GM19240 (cell line): ENCODE data around the gene STOML2.

Experiments
- DNase-seq: peaks from one replicate; pipeline ENCODE4 v3.0.0; 2011; ENCODE audit warnings: low spot score; ENCODE audit not compliant: insufficient read length

Gene STOML2

GRCh38 chr9:35072461-35073278, 30.3 kb downstream of the STOML2 start, which contains the start of gene VCP:
Gene VCP (minus strand): TSS chr9:35072625. CDS start chr9:35072353, 272 bp downstream.
- DNase-seq, result peak; percentile 88

DNA sequence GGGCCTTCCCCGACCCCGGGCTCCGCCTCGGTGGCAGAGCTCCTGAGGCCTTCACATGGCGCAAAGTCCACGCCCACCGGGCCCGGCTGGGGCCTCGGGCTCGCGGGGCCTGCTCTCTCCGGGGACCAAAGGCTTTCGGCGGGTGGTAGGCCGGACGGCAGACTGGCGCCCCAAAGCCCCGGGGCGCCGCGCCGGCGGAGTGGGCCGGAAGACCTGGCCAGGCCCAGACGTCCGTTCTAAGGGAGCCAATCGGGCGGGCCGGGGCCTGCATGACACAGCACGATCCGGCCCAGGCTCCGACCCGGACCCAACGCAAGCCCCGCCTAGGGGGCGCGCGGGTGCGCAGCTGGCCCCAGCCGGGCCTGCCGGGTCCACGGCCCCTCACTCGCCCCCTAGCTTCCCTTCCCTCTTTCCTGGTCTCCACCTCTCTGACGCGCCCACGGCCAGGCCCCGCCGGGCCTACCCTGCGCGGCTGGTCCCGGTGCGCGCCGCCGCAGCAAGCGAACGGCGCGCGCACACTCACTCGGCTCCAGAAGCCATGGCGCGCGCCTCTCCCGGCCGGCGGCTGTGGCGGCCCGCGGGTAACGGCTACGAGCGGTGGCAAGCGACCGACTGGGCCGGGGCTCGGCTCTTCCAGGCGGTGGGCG, 31.0 kb downstream of the STOML2 start:
- peak; percentile 50 for DNase-seq

GRCh38 chr9:35070823-35071813, 31.8 kb downstream of the STOML2 start:
- DNase-seq, result no peak

DNA sequence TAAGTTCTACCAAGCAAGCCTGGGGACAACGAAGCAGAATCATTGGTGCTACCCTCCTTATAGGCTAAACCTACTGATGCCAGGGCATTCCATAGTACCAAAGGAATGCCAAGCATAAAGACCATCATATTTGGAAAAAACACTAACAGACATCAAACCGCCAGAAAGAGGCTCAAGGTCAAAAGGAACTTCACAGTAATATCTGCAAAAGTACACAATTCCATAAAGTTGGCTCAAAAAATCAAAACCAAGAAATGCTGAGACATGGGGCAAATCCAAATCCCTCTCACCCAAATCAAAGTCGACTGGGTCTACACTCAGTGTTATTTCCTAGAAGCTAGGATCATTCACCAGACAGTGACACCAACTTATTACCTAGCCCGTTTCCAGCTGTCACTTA, 33.9 kb downstream of the STOML2 start:
- no peak for DNase-seq

- no peak for DNase-seq
Measured at GRCh38 chr9:35067056-35067455, 35.9 kb downstream of the STOML2 start.

DNA sequence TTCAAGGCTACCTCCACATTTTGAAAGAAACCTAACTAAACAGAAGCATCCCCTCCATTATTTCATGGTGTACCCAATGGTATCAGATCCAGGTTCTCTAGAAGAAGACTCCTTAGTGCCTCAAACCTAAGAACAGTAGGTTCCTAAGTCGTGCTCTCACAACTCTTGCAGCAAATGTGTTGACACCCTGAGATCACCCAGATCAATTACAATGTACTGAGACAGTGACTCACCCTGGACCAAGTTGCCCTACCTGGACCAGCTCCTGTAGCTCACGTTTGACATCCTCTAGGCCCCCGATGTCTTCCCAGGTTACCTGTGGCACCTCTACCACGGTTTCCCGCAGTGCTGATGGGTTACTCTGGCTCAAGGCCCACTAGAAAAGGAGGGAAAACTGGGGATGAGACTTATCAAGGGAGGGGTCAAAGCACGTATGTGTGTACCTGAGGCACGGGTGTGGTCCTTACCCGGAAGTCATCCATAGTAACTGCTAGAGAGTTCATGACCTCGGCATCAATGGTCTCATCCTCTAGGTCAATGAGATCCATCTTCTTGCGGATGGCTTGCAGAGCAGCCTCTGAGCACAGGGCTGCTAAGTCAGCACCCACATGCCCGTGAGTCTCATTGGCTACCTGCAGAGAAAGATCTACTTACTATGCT, 42.3 kb downstream of the STOML2 start:
- no peak for DNase-seq

DNA sequence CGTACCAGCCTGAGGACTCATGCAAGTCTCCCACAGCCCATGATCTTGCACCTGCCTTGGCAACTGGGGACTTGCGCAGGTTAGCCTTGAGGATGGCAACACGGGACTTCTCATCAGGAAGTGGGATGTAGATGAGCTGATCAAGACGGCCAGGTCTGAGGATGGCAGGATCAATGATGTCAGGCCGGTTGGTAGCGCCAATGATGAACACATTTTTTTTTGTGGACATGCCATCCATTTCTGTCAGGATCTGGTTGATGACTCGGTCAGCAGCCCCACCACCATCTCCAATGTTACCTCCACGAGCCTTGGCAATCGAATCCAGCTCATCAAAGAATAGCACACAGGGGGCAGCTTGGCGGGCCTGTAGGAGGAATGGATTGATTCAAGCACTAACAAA, 43.5 kb downstream of the STOML2 start:
- no peak for DNase-seq

- no peak for DNase-seq
Measured at GRCh38 chr9:35057271-35057620, 45.7 kb downstream of the STOML2 start.

- DNase-seq, result no peak
Measured at GRCh38 chr9:35056571-35057270, 46.2 kb downstream of the STOML2 start.

DNA sequence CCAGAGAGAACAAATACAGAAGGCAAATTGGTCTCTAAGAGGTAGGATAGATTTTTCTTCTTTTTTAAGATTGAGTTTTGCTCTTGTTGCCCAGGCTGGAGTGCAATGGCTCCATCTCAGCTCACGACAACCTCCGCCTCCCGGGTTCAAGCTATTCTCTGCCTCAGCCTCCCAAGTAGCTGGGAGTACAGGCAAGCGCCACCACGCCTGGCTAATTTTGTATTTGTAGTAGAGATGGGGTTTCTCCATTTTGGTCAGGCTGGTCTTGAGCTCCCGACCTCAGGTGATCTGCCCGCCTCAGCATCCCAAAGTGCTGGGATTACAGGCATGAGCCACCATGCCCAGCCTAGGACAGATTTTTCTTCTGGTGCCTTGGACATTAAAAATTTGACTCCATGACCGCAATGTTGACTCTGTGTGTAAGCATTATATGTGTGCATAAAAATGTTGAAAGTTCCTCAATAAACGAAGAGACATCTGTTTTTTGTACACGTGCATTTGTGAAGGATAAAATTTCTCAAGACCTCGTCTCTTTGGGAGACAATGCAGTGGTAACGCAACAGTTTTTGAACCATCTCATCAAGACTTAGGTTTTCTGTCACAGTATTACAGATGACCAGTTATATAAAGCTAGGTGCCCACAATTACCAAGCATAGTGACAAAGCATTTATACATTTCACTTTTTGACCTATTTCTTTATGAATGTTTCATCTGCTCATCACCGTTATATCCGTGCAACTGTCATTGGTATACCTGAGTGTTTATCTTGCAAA, 47.9 kb downstream of the STOML2 start:
- DNase-seq, result no peak

DNA sequence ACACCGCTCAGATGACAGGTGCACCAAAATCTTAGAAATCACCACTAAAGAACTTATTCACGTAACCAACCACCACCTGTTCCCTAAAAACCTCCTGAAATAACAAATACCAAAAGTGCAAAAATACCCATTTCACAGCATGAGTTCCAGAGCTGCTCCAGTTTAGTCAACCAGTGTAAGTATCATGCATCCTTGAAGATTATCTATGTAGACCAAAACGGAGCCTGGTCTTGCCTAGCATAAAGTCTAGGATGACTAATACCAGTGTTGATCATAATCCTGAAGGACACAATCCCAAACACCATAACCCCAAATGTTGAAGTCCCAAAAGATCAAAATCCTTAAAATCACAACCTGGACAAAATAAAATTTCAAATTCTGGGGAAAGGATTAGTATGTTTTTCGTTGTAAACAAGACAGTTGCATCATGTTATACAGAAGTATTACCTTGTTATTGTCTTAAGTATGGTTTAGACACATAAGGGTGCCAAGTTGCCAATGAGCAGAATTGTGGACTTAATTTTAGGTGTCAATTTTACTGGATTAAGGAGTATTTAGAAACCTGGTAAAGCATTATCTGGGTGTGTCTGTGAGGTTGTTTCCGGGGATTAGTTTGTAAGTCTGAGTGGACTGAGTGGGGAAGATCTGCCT, 48.6 kb downstream of the STOML2 start:
- no peak for DNase-seq

DNA sequence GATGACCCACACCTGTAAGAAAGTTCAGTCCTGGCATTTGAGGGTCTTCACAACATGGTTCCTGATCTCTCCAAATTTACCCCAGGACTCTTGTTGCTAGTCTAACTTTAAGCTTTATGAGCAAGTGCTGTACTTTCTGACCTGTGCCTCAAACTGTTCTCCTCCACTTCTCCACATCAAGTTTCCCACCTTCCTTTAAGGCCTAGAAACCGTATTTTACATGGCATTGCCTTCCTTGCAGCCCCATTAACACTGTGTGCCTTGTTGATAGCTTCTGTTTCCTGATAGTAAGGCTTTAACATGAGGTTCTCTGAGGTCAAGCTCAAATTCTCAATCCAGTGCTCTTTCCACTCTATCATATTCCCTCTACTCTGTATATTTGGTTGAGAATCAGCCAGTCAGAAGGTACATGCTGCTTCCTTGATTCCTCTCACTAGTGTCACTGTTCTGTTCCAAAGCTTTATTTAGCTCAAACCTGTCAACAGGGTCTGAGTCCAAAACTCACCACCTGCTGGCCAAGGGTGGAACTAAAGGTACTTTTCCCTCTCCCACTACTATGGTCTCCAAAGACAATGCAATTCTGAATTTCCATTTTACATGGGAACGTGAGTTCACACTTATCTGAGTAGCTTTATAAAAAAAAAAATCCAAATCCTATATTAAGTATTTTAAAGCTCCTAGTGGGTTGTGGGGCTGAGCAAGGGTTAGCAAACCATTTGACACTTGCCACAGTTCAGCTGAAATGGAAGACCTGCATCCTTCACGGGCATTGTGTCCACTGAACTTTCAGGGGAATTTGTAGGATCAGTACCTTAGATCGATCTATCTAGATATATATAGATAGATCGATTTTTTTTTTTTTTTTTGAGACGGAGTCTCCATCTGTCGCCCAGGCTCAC, 51.6 kb downstream of the STOML2 start:
- DNase-seq, result no peak
